ENCODE measurements around the gene IL20RB.

GRCh38 chr3:136959599-136959998 is 1.8 kb downstream of the IL20RB start:
- no peak for TF ChIP-seq CTCF (IDR thresholded peaks at IDR 0.05 in 8 of 11, conservative IDR thresholded peaks at IDR 0.05 in 3 of 11)
- TF ChIP-seq POLR2AphosphoS5 (IDR thresholded peaks at IDR 0.05), result no peak
- TF ChIP-seq POLR2A (IDR thresholded peaks at IDR 0.05), result no peak

Measured in spleen (tissue), 7 donors.